NCI-H1048 (cell line): ENCODE measurements around the gene CFAP251.

Source experiments
- DNase-seq: peaks from one replicate; lab custom pipeline; 2025; lab: John Stamatoyannopoulos, UW

Gene CFAP251

DNA sequence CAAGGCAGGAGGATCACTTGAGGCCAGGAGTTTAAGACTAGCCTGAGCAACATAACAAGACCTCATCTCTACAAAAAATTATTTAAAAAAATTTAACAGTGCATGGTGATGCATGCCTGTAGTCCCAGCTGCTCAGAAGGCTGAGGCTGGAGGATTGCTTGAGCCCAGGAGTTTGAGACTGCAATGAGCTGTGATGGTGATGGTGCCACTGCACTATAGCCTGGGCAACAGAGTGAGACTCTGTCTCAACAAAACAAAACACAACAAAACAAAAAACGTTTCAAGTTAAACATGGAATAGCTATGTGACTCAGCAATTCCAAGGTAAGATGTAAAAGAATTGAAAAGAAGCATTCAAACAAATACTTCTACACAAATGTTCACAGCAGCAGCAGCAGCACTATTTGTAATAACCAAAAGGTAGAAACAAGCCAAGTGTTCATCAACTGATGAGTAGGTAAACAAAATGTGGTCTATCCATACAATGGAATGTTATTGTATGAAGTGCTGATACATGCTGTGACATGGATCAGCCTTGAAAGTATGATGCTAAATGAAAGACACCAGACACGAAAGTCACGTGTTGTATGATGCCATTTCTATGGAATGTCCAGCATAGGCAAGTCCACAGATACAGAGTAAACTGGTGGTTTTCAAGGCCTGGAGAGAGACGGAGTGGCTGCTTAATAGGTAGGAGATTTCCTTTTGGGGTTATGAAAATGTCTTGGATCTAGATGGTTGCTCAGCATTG lies 31.4 kb downstream of the CFAP251 start:
- DNase-seq: no peak

DNA sequence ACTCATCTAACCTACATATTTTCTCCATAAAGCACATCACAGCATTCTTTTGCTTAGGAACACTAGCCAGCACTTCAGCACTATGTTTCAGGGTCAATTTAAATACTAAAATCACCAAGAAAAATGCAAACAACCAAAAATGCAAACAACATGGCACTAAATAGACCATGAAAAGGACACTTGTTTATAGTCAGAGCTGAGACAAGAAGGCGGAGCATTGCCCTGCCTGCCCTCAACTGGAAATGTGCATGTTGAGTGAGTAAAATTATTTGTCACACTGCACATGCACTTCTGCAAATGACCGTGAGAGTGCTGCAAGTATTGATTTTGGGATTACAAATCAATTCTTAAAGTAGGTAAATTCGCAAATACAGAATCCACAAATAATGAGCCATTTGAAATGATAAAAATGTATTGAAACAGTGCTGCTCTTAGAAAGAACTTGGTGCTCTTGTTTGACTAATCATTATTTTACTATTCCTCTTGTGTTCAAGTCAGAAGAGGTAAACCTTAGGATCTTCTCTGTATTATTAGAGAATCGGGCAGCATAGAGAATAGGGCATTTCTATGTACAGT lies 34.8 kb downstream of the CFAP251 start:
- DNase-seq: no peak

DNA sequence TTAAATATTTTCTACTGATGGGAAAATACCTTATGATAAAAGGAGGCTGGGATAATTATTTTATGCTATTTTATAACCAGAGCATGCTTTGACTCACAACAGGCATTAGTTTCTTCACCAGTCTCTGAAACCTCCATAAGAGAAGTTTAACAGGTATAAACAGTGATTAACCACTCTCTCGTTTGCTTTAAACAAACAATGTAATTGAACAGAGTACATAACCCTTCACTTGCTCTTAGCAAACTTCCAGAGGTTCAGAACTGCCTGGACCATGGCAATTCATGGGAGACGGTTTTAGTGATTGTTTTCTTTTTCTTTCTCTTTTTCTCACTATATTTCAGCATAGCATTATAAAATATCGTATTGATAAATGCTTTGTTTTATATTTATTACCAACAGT lies 35.3 kb downstream of the CFAP251 start:
- DNase-seq: no peak

DNA sequence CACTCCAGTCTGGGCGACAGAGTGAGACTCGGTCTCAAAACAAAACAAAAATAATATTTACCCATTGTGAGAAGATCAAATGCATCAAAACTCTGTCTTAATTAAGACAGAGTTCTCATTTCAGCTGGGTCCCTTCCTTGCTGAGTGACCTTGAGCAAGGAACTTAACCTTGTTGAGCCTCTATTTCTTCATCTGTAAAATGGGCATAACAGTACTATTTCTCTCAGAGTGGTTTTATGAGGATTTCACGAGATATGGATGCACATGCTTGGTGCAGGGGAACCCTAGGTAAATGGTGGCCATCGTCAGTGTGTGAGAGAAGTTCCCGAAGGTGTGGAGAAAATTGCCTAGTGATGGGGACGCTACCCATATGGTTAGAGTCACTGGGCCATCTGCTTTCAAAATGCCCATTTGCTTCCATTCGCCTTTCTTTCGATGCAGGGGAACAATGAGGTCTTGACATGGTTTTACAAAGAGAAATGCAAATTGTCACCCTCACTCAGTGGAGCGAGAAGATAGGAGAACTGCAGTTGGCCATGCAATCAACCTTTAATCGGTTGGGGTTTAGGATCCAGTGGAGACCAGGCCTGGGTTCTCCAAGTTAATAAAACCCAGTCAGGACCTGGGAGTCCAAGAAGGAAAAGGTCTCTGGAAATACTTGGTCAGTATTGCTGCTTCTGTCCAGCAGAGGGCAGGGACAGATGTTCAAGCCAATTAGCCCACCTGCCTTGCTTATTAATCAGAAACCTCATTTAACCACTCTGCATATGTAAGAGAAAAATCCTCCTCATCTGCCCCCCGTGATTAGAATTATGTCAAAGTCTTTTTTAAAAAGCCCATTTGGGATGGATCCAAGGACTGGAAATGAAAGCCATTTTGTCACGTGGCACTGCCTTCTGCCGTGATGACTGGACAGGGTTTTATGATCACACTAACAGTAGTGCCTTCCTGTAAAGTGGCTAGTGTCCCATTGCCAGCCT lies 37.2 kb downstream of the CFAP251 start:
- no peak for DNase-seq

DNA sequence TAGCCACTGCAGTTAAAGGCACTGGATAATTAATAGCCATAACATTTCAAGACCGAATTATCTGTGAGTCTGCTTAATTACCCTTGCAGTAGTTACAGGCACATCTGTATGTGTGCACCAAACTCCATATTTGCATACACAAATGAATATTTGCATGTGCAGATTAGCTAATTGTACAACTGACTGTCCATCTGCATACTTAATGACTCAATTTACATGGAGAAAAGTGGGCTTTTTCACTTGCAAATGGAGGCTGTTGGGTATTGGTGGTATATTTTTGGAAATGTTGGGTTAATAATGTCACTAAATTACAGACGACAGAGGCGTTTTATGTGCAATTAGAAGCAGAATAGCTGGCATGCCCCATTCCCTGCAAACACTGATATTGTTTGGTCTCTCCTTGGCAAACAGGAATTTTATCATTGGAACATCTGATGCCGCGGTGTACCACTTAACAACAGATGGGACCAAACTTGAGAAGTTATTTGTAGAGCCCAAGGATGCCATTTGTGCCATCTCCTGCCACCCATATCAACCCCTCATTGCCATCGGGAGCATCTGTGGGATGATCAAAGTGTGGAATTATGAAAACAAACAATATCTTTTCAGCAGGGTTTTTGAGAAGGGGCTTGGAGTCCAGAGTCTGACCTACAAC lies 39.6 kb downstream of the CFAP251 start:
- no peak for DNase-seq

DNA sequence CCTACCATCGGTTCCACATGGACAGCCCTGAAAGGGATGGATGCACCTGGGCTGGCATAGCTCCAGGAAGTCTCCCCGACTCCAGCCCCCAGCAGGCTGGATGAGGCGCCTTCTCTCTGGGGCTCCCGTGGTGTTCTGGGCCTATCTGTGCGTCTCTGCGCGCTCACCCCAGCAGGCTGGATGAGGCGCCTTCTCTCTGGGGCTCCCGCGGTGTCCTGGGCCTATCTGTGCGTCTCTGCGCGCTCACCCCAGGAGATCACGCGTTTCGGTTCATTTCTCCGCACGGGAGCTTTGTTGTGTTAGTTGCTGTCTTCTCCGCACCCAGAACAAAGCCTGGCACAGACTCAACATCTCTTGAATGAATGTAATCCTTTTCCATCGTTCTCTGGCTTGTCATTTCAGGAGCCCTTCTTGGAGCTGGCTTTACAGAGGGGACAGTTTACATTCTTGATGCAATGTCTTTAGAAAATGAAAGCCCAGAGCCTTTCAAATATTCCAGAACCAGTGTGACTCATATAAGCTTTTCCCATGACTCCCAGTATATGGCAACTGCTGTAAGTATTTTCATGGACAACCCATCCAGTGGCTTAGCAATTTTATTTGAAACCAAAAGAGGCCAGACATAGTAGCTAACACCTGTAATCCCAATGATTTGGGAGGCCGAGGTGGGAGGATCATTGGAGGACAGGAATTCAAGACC lies 40.3 kb downstream of the CFAP251 start:
- DNase-seq: no peak

DNA sequence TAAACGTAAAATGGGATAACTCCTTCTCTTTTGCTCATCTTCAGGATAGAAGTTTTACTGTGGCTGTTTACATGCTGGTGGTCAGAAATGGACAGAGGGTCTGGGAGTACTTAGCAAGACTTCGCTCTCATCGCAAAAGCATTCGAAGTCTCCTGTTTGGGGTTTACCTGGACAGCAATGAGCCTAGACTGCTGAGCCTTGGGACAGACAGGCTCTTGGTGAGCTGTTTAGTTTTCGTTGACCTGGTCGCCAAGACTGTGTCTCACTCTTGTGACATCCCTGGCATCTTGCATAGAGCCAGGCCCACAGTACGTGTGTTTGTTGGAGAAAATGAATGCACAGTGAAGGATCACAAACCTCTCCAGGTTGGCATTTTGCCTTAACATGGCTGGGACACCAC lies 42.1 kb downstream of the CFAP251 start:
- DNase-seq: no peak

DNA sequence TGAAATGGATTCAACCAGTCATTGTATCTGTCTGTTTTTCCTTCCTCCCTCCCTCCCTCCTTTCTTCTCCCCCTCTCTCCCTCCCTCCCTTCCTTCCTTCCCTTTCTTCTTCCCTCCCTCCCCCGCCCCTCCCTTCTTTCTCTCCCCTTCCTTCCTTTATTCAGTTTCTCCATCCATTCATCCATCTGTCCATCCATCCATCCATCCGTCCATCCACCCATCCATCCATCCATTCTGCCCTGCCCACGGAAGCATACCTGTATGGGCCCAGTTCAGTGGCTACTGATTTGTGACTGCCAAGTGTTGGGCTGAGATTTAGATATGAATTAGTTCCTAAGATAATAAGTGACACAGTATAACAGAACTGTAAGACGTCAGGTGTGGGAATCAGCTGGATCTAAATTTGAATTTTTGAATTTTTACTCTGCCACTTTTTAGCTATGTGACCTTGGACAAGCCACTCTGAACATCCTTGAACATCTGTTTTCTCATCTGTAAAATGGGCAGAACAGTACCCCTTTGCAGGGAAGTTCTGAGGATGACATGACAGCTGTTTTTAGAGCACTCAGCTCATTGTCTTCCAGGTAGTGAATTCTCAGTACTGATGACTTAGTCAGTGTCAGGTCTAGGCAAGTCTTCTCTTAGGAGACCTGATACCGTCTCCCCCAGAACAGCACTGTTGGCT lies 42.9 kb downstream of the CFAP251 start:
- DNase-seq: no peak

DNA sequence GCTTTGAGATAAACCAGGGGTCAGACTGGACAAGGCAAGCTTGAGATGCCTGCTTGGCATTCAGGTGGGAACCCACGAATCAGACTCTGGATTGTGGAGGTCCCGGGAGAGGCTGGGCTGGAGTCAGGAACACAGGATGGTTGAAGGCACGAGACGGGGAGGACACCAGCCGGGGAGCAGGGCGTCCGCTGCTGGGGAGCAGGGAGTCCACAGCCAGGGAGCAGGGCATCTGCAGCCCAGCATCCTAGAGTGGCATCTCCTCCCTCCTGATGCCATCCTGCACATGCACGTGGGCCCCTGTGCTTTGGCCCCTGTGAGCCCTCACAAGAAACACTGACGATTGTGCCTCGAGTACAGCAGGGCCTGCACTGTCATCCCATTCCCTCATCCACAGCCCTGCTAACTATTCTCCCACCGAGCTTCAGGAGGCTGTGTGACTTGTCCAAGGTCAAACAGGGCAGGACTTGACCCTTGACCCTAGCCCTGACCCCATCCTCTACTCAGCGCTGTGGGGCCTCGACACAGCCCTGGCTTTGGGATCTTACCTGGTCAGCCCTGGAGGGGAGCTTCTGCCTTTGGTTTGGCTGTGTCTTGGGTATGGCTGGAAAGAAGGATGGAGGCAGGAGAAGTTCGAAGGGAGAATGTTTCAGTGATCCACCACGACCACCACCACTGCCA lies 45.1 kb downstream of the CFAP251 start:
- DNase-seq: no peak

DNA sequence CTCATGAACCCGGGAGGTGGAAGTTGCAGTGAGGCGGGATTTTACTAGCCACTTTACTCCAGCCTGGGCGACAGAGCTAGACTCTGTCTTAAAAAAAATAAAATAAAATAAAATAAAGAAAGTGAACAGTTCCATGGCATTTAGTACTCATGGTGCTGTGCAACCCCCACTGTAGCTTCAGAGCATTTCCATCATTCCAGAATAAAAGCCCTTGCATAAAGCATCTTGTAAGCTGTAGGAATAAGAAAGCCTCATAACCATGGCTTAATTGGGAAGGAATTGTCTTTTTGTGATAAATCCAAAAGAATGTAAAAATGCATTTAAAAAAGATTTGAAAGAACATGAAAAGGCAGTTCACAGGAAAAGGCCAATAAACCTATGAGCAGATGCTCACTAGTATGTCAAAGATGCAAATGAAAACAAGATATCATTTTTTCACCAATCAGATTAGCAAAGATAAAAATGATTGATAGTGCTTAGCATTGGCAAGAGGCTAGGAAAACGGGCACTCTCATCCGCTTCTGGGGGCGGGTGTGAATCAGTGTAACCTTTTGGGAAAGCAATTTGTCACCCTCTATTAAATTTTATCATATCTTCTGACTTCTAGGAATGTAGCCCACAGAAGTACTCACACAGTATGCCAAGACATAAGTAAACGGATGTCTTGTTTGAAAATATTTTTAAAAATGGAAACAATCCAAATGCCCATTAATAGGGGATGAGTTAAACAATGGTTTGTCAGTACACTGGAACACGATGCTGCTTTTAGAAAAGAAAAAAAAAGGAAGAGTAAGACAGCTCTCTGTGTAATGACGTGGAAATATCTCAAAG lies 46.6 kb downstream of the CFAP251 start:
- no peak for DNase-seq

DNA sequence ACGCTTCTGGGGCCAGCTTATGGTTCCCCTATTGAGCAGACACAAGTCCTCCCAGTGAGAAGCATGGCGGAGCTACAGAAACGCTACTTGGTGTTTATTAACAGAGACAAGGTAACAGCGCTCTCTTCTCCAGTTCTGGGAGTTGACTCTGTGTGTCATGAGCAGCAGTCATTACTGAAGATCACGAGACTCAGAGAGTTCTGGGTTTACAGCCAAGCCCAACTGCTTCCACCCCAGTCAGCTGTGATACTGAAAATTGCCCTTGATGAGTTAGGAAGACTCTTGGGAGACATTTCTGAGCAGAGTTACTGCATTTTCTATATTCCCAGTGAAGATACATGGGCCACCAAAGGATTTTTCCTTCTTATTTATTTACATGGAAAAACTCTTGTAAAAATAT lies 48.6 kb downstream of the CFAP251 start:
- no peak for DNase-seq

DNA sequence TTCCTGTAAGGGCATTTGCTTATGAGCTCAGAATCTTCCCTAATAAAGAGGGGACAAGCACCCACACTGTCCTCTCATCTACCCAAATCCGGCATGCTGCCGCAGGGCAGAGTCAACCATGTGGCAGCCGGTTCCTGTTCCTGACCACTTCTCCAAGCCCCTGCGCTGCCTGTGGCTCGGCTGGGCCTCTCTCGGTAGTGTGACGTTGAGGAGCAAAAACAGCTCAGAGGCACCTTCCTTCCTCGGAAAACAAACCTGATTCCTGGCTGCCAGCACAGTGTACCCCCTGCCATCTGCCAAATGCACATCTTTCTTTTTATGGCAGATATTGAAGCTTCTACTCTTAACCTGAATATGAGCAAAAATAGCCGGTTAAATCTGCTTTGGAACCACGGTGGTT lies 50.5 kb downstream of the CFAP251 start:
- no peak for DNase-seq

DNA sequence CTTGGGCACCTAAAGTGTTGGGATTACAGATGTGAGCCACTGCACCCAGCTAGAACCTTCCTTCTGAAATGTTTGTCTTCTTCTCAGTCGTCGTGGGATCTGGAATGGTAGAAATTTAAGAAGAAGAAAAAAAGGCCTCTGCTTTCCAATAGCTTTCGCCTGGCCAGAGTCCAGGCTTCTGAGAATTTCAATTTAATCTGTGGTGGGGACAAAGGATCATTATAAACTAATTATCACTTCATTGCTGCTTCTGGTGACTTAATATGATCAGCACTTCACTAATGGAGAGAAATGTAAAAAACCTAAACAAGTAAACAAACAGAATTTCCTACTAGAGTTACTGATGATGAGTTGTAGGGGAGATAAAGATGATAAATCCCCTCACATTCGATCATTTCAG lies 51.3 kb downstream of the CFAP251 start:
- DNase-seq: no peak

DNA sequence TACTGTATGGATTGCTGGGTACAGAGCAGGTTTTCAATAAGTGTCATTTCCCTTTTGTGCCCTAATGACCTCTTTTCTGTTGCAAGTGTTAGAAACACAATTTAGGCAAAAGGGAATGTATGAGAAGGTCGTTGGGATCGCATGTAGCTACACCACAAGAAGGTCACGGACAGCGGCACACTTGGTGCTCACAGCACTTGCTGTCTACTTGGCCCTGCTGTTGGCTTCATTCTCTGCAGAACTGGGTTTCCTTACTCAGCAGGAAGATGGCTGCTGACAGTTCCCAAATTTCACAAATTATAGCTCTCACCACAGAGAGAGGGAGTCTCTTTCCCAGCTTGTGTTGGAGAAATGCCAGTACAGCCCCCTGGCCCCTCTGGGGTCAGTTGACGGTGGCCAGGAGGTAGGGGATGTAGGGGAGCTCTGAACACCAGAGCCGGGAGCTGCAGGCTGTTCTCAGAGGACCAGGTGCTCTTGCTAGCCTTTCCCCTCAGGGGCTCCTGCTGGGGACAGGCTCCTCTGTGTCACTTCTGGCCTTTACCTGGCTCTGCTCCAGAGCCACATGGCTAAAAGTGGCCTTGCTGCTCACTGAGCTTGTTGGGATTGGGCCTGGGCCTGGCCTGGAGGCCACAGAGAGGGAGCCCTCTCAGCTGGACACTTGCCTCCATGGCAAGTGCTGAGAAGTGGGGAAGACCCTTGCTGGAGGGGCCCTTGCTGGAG lies 52.3 kb downstream of the CFAP251 start:
- no peak for DNase-seq

DNA sequence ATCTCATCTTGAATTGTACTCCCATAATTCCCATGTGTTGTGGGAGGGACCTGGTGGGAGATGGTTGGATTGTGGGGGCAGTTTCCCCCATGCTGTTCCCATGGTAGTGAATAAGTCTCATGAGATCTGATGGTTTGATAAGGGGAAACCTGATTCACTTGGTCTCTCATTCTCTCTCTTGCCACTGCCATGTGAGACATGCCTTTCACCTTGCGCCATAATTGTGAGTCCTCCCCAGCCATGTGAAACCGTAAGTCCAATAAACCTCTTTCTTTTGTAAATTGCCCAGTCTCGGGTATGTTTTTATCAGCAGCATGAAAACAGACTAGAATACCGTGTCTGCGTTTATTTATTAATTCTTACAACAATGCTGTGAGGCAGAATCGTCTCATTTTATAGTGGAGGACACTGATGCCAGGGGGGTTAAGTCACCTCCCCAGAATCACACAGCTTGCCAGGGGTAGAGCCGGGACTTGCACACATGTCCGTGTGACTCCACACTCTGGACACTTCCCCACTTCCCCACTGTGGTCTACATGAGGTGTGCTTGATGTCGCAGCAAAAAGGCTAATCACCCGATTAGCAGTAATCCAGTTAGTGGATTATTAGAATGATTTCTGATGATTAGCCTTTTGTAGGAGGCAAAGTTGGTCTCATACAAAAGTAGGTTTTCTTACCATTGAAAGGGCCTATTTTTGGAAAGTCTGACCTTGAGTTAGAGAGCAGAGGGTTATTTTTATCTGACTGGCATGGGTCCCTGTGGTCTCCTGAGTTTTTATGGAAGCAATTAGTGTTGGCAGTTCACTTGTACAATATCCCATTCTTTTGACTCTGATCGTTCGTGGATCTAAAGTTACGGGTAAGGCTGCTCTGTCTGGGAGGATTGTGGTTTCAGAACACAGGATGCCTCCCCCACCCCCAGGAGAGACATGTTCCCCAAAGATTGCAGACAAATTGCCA lies 55.9 kb downstream of the CFAP251 start:
- no peak for DNase-seq

DNA sequence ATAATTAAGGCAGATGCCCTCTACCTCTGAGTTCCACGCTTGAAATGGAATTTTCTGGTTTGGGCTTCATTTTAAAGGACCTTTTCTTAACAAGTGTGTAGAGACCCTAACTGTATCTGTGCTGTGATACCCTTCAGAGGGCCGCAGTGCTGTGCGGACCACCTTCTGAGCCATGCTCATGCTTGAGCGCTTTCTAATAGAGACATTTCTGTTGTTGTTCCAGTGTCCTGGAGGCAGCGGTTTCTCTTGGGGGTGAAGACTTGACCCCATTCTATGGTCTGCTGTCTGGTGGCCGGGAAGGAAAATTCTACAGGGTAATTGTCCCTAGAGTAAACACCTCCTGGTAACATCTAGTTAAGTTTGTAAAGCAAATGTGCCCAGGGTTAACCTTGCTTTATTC lies 56.6 kb downstream of the CFAP251 start:
- DNase-seq: no peak

DNA sequence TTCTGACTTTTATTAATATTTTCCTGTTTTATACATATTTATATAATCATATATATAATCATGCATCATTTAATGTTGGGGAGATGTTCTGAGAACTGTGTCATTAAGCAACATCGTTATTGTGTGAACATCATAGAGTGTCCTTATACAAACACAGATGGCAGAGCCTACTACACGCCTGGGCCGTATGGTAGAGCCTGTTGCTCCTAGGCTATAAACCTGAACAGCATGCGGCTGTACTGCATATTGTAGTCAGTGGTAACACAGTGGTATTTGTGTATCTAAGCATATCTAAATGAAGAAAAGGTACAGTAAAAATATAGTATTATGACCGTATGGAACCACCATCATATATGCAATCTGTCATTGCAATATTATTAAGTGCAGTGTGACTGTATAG lies 58.6 kb downstream of the CFAP251 start:
- DNase-seq: no peak
